GM13977 (cell line): ENCODE measurements around the gene UNC13A.

Experiments
- DNase-seq: peaks from one replicate; pipeline ENCODE4 v3.0.0; 2012; ENCODE audit warnings: low spot score
- CTCF ChIP-seq: IDR thresholded peaks from 2 replicates; pipeline ENCODE4 v1.5.1; 2012; ENCODE audit warnings: mild to moderate bottlenecking, control low read depth; ENCODE audit not compliant: insufficient read depth; ENCODE audit errors: extremely low read depth, missing control alignments
- in situ Hi-C: fragments of 300-500 bp; cut with MboI; formaldehyde crosslinking; loops from one replicate; pipeline ENCODE4 v1.12.0; 2022; ENCODE audit warnings: low sequenced_read_pairs, low pct_unique_long_range_greater_than_20kb, mixed read lengths, inconsistent platforms; ENCODE audit not compliant: unreplicated experiment

UNC13A gene

GRCh38 chr19:17648786-17649185, 39.4 kb downstream of the UNC13A start:
- in situ Hi-C loops = no loop called here
- no peak for TF ChIP-seq CTCF

GRCh38 chr19:17648097-17648660, 40.0 kb downstream of the UNC13A start:
- DNase-seq = no peak
- in situ Hi-C loops = no loop called here
- TF ChIP-seq CTCF = no peak

More at GRCh38 chr19:17648786-17649185, 39.4 kb downstream of the UNC13A start:
- DNase-seq = no peak

GRCh38 chr19:17647071-17648020, 40.8 kb downstream of the UNC13A start:
- TF ChIP-seq CTCF = no peak
- in situ Hi-C loops = no loop called here
- DNase-seq = no peak

- in situ Hi-C loops = no loop called here
- peak; percentile 13 for TF ChIP-seq CTCF
- no peak for DNase-seq
These were observed 41.7 kb downstream of the UNC13A start for GRCh38 chr19:17646441-17646840.

- in situ Hi-C loops = no loop called here
- no peak for TF ChIP-seq CTCF
- DNase-seq = no peak
These were observed 42.7 kb downstream of the UNC13A start for GRCh38 chr19:17645339-17645963.

- no peak for DNase-seq
- in situ Hi-C loops = no loop called here
- no peak for TF ChIP-seq CTCF
These were observed 45.5 kb downstream of the UNC13A start for GRCh38 chr19:17642656-17643055.
